Measurements from ENCODE around the gene CREM. TPM values are rescaled to one million over a fixed set of nuclear protein-coding genes. Genes with fewer than 3 reads are reported as not detected.

Gene CREM
- total RNA-seq (2022; extraction: Qiagen RNA extraction; ENCODE audit: low read depth), result 31.7 to 36.1 TPM (median 34.4 TPM) in 5 replicates

DNA sequence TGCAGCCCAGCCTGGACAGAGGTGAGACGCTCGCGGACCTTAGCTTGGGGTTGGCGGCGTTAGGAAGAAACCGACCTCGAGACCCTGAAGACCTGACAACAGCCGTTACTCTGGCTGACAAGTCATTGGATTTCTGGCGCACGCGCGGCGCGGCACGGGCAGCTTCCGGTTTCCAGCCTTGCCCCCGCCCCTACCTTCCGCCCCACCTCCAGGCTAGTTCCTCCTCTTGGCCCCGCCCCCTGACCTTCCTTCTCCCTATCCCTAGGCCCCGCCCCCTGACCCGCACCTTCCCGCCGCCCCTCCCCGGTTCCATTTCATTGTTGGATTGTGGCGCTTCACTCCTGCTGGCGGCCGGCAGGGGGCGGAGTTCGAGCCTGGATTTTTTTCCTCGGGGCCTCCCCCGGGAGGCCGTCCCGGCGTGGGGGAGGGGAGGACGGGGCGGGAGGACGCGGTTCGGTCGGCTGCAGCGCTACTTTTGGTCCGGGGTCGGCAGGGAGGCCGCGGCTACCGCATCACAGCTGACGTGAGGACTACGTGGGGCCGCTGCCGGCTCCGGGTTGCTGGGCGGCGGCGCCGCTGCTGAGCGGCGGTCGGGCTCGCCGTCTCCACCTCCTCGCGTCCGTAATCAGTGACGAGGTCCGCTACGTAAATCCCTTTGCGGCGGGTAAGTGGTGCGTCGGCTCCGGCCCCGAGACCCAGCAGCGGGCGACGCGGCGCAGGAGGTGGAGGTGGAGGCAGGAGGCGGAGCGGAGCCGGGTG lies at the start of gene CREM:
Gene CREM, plus strand, starts transcription at position 317 of the 759 bp plus-strand sequence. CDS start 10,990 bp downstream, outside the sequence.

DNA sequence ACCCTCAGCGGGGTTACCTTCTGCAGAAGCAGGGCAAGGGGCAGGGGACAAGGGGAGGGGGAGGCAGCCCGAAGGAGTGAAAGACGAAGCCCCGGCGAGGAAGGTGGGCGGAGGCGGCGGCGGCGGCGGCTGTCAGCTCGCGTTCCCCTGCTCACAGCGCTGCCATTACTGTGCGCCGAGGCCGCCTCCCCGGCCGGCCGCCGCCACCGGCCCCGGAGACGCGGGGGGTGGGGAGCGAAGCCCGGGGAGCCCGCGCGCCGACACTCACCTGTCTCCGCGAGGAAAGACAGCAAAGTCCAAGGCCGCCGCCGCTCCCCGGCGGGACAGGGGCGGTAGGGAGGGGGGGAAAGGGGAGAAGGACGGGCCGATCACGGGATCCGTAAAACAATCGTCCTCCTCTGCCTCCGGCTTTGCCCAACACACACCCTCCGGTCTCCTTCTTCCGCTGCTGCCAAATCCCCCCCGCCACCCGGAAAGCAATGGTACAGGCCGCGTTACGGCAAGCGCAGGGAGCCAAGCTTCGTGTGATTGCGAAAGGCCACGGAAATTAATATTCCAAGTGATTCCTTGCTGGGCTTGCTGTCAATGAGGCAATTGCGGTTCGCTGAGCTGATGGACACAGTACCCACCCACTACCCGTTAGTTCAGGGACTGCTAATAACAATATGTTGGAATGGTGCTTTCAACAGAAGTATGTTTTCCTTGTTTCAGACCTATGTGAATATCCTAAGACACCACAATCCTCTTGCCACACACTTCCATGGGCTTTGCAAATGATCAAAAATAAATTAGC lies 36.3 kb upstream of the CREM start, which contains the start of gene CUL2:
Gene CUL2, minus strand, starts transcription at position 180 of the 793 bp plus-strand sequence. CDS start 19,024 bp downstream, outside the sequence.

Other genes with a start within 250 kb of the CREM start
- gene CUL2, start 36.5 kb upstream of the CREM start, total RNA-seq (2022; extraction: Qiagen RNA extraction; ENCODE audit: low read depth), result 22.8 to 26.7 TPM (median 23.5 TPM) in 5 replicates
- 47.2 to 56.9 TPM (median 47.9 TPM) in 5 replicates for gene CCNY, start 209.7 kb downstream of the CREM start, total RNA-seq (2022; extraction: Qiagen RNA extraction; ENCODE audit: low read depth)